Neural cell (in vitro differentiated cells): ENCODE results near the gene RHOBTB3. TPM values are rescaled to one million over a fixed set of nuclear protein-coding genes. Genes with fewer than 3 reads are reported as not detected.

Source experiments
- H2AFZ ChIP-seq: fragments of 200-600, 300-800 bp; sonication (generic), shearing (Covaris generic); 2 replicates; pipeline ENCODE4 v1.6.0; 2014; ENCODE audit warnings: low read depth, mild to moderate bottlenecking, antibody characterized with exemption, low read length, moderate library complexity
- H3F3A ChIP-seq: fragments of 200-600 bp; shearing (Covaris generic); 2 replicates; pipeline ENCODE4 v1.6.1; 2016; ENCODE audit warnings: mild to moderate bottlenecking, moderate library complexity, mixed read lengths, antibody characterized with exemption, low read length; ENCODE audit not compliant: insufficient read depth, poor library complexity, severe bottlenecking
- H3K27ac ChIP-seq: fragments of 200-600, 300-800 bp; sonication (generic), shearing (Covaris generic); 2 replicates; pipeline ENCODE4 v1.5.1; 2014; ENCODE audit warnings: mild to moderate bottlenecking, low read length, moderate library complexity
- H3K27me3 ChIP-seq: fragments of 300-800, 200-600 bp; sonication (generic), shearing (Covaris generic); 2 replicates; pipeline ENCODE4 v1.6.0; 2014; ENCODE audit warnings: mild to moderate bottlenecking, low read depth, low read length, moderate library complexity; ENCODE audit not compliant: insufficient read depth
- H3K36me3 ChIP-seq: fragments of 300-800, 200-600 bp; sonication (generic), shearing (Covaris generic); 2 replicates; pipeline ENCODE4 v1.5.1; 2014; ENCODE audit warnings: mild to moderate bottlenecking, antibody characterized with exemption, low read length, moderate library complexity; ENCODE audit not compliant: insufficient read depth
- H3K4me2 ChIP-seq: fragments of 300-800, 200-600 bp; sonication (generic), shearing (Covaris generic); 2 replicates; pipeline ENCODE4 v1.6.0; 2014; ENCODE audit warnings: mild to moderate bottlenecking, low read length
- H3K4me3 ChIP-seq: fragments of 300-800, 200-600 bp; sonication (generic), shearing (Covaris generic); 2 replicates; pipeline ENCODE4 v1.5.1; 2014; ENCODE audit warnings: mild to moderate bottlenecking, low read length, moderate library complexity
- H3K79me2 ChIP-seq: fragments of 200-600 bp; shearing (Covaris generic); replicated peaks from 2 replicates; pipeline ENCODE4 v1.6.0; 2014; ENCODE audit warnings: mild to moderate bottlenecking, low read length, moderate library complexity; ENCODE audit not compliant: insufficient read depth
- H3K9ac ChIP-seq: fragments of 300-800, 200-600 bp; sonication (generic), shearing (Covaris generic); 2 replicates; pipeline ENCODE4 v1.6.1; 2016; ENCODE audit warnings: mild to moderate bottlenecking, low read length, mixed read lengths
- H3K9me2 ChIP-seq: fragments of 200-600 bp; shearing (Covaris generic); 2 replicates; pipeline ENCODE4 v1.6.1; 2016; ENCODE audit warnings: mild to moderate bottlenecking, low read length, mixed read lengths; ENCODE audit not compliant: insufficient read depth
- H3K9me3 ChIP-seq: fragments of 200-600, 300-800 bp; sonication (generic), shearing (Covaris generic); 2 replicates; pipeline ENCODE4 v1.6.1; 2016; ENCODE audit warnings: mild to moderate bottlenecking, mixed run types, low read length, moderate library complexity, mixed read lengths
- H4K20me1 ChIP-seq: fragments of 200-600 bp; shearing (Covaris generic); 2 replicates; pipeline ENCODE4 v1.6.1; 2016; ENCODE audit warnings: mild to moderate bottlenecking, mixed run types; ENCODE audit not compliant: insufficient read depth
- EP300 ChIP-seq: fragments of 450-650 bp; conservative IDR thresholded peaks from 2 replicates; pipeline ENCODE4 v1.6.1; 2014; ENCODE audit warnings: antibody characterized with exemption, mild to moderate bottlenecking, moderate library complexity; ENCODE audit not compliant: poor library complexity, severe bottlenecking
- EZH2 ChIP-seq: fragments of 200-600, 300-800 bp; shearing (Covaris generic), sonication (generic); IDR thresholded peaks from 2 replicates; pipeline ENCODE4 v1.6.1; 2014; ENCODE audit warnings: antibody characterized with exemption, low read length, borderline replicate concordance, mild to moderate bottlenecking; ENCODE audit not compliant: insufficient read depth, poor library complexity, severe bottlenecking
- MXI1 ChIP-seq: fragments of 450-650 bp; conservative IDR thresholded peaks from 2 replicates; pipeline ENCODE4 v1.6.1; 2014; ENCODE audit warnings: antibody characterized with exemption, mild to moderate bottlenecking; ENCODE audit not compliant: poor library complexity, severe bottlenecking
- POLR2AphosphoS5 ChIP-seq: IDR thresholded peaks from 2 replicates; pipeline ENCODE4 v1.6.1; 2012
- RAD21 ChIP-seq: fragments of 450-650 bp; conservative IDR thresholded peaks from 2 replicates; pipeline ENCODE4 v1.6.1; 2014; ENCODE audit warnings: antibody characterized with exemption, mild to moderate bottlenecking, moderate library complexity
- REST ChIP-seq: IDR thresholded peaks from 2 replicates; pipeline ENCODE4 v1.6.1; 2012; ENCODE audit warnings: borderline replicate concordance
- SMC3 ChIP-seq: fragments of 450-650 bp; conservative IDR thresholded peaks from 2 replicates; pipeline ENCODE4 v1.6.1; 2014; ENCODE audit warnings: antibody characterized with exemption, mild to moderate bottlenecking, moderate library complexity; ENCODE audit not compliant: poor library complexity
- TAF1 ChIP-seq: IDR thresholded peaks from 2 replicates; pipeline ENCODE4 v1.6.1; 2012; ENCODE audit warnings: low read depth
- polyA plus RNA-seq: library from polyadenylated mRNA; depleted of rRNA; stranded (reverse); fragments of >200 nt; gene quantifications from 2 replicates; pipeline ENCODE4 v1.2.3, GENCODE V29; 2014
- TF ChIP-seq, protein P1 (sequence below): fragments of 450-650 bp; IDR thresholded peaks from 2 replicates; pipeline ENCODE4 v1.5.1; 2014; ENCODE audit warnings: antibody characterized with exemption, mild to moderate bottlenecking, moderate library complexity; ENCODE audit not compliant: poor library complexity, severe bottlenecking

RHOBTB3 gene
- polyA plus RNA-seq, 1 donor from 2014 or later: 99.4 TPM

DNA sequence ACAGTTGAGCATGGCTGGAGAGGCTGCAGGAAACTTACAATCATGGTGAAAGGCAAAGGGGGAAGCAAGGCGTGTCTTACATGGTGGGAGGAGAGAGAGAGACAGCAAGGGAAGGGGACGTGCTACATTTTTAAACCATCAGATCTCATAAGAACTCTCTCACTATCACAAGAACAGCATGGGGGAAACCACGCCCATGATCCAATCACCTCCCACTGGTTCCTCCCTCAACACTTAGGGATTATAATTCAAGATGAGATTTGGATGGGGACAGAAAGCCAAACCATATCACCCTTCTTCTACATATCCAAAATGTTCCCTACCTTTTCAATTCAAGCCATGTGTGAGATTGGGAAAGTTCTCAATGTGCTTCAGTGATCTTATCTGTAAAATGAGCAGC is 114.3 kb downstream of the RHOBTB3 start:
- Histone ChIP-seq H3K27me3 (no peaks in the 10 kb centered on the region), H3K9me2 (no peaks in the 10 kb centered on the region), H4K20me1 (no peaks in the 10 kb centered on the region), H3K9me3 (no peaks in the 10 kb centered on the region), H3K79me2 (no peaks in the 10 kb centered on the region), H3F3A (no peaks in the 10 kb centered on the region), H3K27ac (no peak overlapping the region), H3K9ac (no peak overlapping the region), H2AFZ (no peak overlapping the region), H3K4me2 (no peak overlapping the region), H3K36me3 (no peaks in the 10 kb centered on the region), H3K4me3 (no peak overlapping the region)
- TF ChIP-seq RAD21 (no peak), EP300 (no peak), MXI1 (no peak), POLR2AphosphoS5 (no peak), SMC3 (no peak), REST (no peak), EZH2 (no peak), TAF1 (no peak)
- TF ChIP-seq, protein P1, sequence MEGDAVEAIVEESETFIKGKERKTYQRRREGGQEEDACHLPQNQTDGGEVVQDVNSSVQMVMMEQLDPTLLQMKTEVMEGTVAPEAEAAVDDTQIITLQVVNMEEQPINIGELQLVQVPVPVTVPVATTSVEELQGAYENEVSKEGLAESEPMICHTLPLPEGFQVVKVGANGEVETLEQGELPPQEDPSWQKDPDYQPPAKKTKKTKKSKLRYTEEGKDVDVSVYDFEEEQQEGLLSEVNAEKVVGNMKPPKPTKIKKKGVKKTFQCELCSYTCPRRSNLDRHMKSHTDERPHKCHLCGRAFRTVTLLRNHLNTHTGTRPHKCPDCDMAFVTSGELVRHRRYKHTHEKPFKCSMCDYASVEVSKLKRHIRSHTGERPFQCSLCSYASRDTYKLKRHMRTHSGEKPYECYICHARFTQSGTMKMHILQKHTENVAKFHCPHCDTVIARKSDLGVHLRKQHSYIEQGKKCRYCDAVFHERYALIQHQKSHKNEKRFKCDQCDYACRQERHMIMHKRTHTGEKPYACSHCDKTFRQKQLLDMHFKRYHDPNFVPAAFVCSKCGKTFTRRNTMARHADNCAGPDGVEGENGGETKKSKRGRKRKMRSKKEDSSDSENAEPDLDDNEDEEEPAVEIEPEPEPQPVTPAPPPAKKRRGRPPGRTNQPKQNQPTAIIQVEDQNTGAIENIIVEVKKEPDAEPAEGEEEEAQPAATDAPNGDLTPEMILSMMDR: no peak

Other genes starting within 250 kb of the RHOBTB3 start
- 119 and 145 TPM in 2 replicates for gene SKIC3, start 176.4 kb upstream of the RHOBTB3 start, polyA plus RNA-seq
- gene ARSK, start 176.2 kb upstream of the RHOBTB3 start, polyA plus RNA-seq: 2.8 and 3.7 TPM in 2 replicates
- gene GPR150, start 111.2 kb upstream of the RHOBTB3 start, polyA plus RNA-seq: 0.22 TPM in 1 of 2 replicates, not detected in the other
- not detected in 2 replicates for gene RFESD, start 84.6 kb upstream of the RHOBTB3 start, polyA plus RNA-seq
- gene SPATA9, start 48.3 kb upstream of the RHOBTB3 start, polyA plus RNA-seq: 1.1 and 5.8 TPM in 2 replicates
- gene GLRX, start 91.4 kb downstream of the RHOBTB3 start, polyA plus RNA-seq: 50.9 and 54.0 TPM in 2 replicates
- gene ELL2, start 230.5 kb downstream of the RHOBTB3 start, polyA plus RNA-seq: 1.4 and 3.4 TPM in 2 replicates